HepG2 (cell line): ENCODE data around the gene NDUFS6. TPM values are rescaled to one million over a fixed set of nuclear protein-coding genes. Genes with fewer than 3 reads are reported as not detected.

ENCODE experiments used
- ARID2 ChIP-seq: sonication (generic); formaldehyde crosslinking; IDR thresholded peaks from 2 replicates; pipeline ENCODE4 v1.8.1; 2022; ENCODE audit warnings: mild to moderate bottlenecking, missing genetic modification reagents, borderline replicate concordance
- GFI1 ChIP-seq: sonication (generic); formaldehyde crosslinking; IDR thresholded peaks from 2 replicates; pipeline ENCODE4 v1.5.0; 2020; ENCODE audit warnings: missing genetic modification reagents, mild to moderate bottlenecking, borderline replicate concordance
- HNF4A ChIP-seq: sonication (generic); formaldehyde crosslinking; IDR thresholded peaks from 2 replicates; pipeline ENCODE4 v1.4.0; 2020; ENCODE audit warnings: missing genetic modification reagents
- NAIF1 ChIP-seq: sonication (generic); formaldehyde crosslinking; IDR thresholded peaks from 2 replicates; pipeline ENCODE4 v1.5.0; 2020; ENCODE audit warnings: mild to moderate bottlenecking, missing genetic modification reagents, borderline replicate concordance
- RBM22 ChIP-seq: fragments of 200-400 bp; formaldehyde crosslinking; optimal IDR thresholded peaks from 2 replicates; pipeline ENCODE3; 2017; ENCODE audit warnings: mild to moderate bottlenecking, low read length, moderate library complexity
- SPEN ChIP-seq: sonication (generic); formaldehyde crosslinking; IDR thresholded peaks from 2 replicates; pipeline ENCODE4 v1.5.1; 2020; ENCODE audit warnings: low read depth, mild to moderate bottlenecking, missing genetic modification reagents
- THAP11 ChIP-seq: IDR thresholded peaks from 2 replicates; pipeline ENCODE4 v1.6.1; 2016; ENCODE audit warnings: missing biosample characterization, missing genetic modification reagents
- ZBTB3 ChIP-seq: sonication (generic); formaldehyde crosslinking; IDR thresholded peaks from 2 replicates; pipeline ENCODE4 v1.4.0; 2020; ENCODE audit warnings: low read depth, mild to moderate bottlenecking, moderate library complexity, missing genetic modification reagents, borderline replicate concordance
- ZC3H4 ChIP-seq: sonication (generic); formaldehyde crosslinking; IDR thresholded peaks from 2 replicates; pipeline ENCODE4 v1.4.0; 2020; ENCODE audit warnings: missing genetic modification reagents, borderline replicate concordance
- ZFP1 ChIP-seq: IDR thresholded peaks from 2 replicates; pipeline ENCODE4 v1.6.1; 2016
- ZIK1 ChIP-seq: sonication (generic); formaldehyde crosslinking; IDR thresholded peaks from 2 replicates; pipeline ENCODE4 v1.5.0; 2020; ENCODE audit warnings: mild to moderate bottlenecking, low read depth, missing genetic modification reagents, borderline replicate concordance
- polyA plus RNA-seq, 8 experiments: library from polyadenylated mRNA; depleted of rRNA in 3 of 8; stranded (reverse) in 7 of 8; unstranded in 1 of 8; fragments of >200 nt; fragmentation: Illumina TruSeq in 4 of 8; extraction: Trizol in 4 of 8; gene quantifications; 2 replicates each; pipeline versions ENCODE4 v1.2.1 to v1.2.3, GENCODE V29; 2011 to 2016; ENCODE audit warnings: low read depth in 4 of 8, missing spikeins in 1 of 8, mixed read lengths in 1 of 8; ENCODE audit not compliant: insufficient read depth in 1 of 8
- total RNA-seq, 5 experiments: library from RNA; depleted of rRNA; stranded (reverse); fragments of >200 nt; fragmentation: Illumina TruSeq; extraction: Trizol; gene quantifications; 2 replicates each; pipeline ENCODE4 v1.2.3, GENCODE V29; 2016; ENCODE audit warnings: low read depth in 1 of 5
- TF ChIP-seq, protein P1 (sequence below): sonication (generic); formaldehyde crosslinking; IDR thresholded peaks from 2 replicates; pipeline ENCODE4 v1.4.0; 2020; ENCODE audit warnings: missing genetic modification reagents
- TF ChIP-seq, protein P2 (sequence below): sonication (generic); formaldehyde crosslinking; IDR thresholded peaks from 2 replicates; pipeline ENCODE4 v1.8.1; 2023; ENCODE audit warnings: missing genetic modification reagents, inconsistent platforms, borderline replicate concordance
- TF ChIP-seq, protein P3 (sequence below): sonication (generic); formaldehyde crosslinking; IDR thresholded peaks from 2 replicates; pipeline ENCODE4 v1.4.0; 2020; ENCODE audit warnings: missing genetic modification reagents
- TF ChIP-seq, protein P4 (sequence below): sonication (generic); formaldehyde crosslinking; IDR thresholded peaks from 2 replicates; pipeline ENCODE4 v1.4.0; 2020; ENCODE audit warnings: missing genetic modification reagents
- TF ChIP-seq, protein P5 (sequence below): sonication (generic); formaldehyde crosslinking; IDR thresholded peaks from 2 replicates; pipeline ENCODE4 v1.4.0; 2020; ENCODE audit warnings: mild to moderate bottlenecking, missing genetic modification reagents
- TF ChIP-seq, protein P6 (sequence below): sonication (generic); formaldehyde crosslinking; IDR thresholded peaks from 2 replicates; pipeline ENCODE4 v1.5.1; 2020; ENCODE audit warnings: mild to moderate bottlenecking, missing genetic modification reagents, moderate library complexity

Gene NDUFS6
- total and polyA plus RNA-seq, 2 of the 13 experiments (the other 11 are each of a cell fraction or from before 2014, with no cell fraction given) = 23.7 to 50.4 TPM

DNA sequence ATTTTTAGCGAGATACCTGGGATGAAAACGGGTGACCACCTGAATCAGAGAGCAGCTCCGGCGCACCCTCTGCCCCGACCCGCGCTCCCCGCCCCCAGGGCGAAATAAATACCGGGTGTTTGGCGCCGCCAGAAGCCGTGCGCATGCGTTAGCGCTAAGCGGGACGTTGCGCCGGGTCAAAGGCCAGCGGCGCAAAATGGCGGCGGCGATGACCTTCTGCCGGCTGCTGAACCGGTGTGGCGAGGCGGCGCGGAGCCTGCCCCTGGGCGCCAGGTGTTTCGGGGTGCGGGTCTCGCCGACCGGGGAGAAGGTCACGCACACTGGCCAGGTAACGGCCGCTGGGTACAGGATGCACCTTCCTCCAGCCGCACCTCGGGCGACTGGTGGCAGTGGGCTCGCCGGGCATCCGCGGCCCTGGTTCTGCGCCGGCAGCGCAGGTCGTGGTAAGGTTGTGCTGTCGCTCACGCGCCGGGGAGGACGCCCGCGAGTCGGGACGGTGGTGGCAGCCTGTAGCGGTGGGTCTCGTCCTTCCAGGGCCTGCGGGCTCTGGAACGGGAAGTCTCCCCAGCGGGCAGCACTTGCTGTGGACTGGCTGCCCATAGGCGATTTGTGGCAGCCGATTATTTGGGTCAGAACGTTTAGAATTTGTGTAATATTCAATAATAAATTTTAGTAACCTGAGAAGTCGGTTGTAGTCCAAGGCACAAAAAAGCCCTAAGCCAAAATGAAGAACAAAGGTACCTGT lies at the start of gene NDUFS6 (continued):
- TF ChIP-seq, protein P1, sequence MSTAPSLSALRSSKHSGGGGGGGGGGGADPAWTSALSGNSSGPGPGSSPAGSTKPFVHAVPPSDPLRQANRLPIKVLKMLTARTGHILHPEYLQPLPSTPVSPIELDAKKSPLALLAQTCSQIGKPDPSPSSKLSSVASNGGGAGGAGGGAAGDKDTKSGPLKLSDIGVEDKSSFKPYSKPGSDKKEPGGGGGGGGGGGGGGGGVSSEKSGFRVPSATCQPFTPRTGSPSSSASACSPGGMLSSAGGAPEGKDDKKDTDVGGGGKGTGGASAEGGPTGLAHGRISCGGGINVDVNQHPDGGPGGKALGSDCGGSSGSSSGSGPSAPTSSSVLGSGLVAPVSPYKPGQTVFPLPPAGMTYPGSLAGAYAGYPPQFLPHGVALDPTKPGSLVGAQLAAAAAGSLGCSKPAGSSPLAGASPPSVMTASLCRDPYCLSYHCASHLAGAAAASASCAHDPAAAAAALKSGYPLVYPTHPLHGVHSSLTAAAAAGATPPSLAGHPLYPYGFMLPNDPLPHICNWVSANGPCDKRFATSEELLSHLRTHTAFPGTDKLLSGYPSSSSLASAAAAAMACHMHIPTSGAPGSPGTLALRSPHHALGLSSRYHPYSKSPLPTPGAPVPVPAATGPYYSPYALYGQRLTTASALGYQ = peak; percentile 60; the same call in 1 of the 2 replicates
- TF ChIP-seq, protein P2, sequence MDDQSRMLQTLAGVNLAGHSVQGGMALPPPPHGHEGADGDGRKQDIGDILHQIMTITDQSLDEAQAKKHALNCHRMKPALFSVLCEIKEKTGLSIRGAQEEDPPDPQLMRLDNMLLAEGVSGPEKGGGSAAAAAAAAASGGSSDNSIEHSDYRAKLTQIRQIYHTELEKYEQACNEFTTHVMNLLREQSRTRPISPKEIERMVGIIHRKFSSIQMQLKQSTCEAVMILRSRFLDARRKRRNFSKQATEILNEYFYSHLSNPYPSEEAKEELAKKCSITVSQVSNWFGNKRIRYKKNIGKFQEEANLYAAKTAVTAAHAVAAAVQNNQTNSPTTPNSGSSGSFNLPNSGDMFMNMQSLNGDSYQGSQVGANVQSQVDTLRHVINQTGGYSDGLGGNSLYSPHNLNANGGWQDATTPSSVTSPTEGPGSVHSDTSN (CRISPR knock-in tag) = no peak
- TF ChIP-seq NAIF1 (CRISPR knock-in tag) (peak; percentile 84; the same call in 1 of the 2 replicates), GFI1 (CRISPR knock-in tag) (no peak), ARID2 (CRISPR knock-in tag) (no peak), SPEN (CRISPR knock-in tag) (peak; percentile 80), ZC3H4 (CRISPR knock-in tag) (no peak), ZFP1 (CRISPR knock-in tag) (0 out of 2 replicates have a peak, but pooled peaks have one; percentile 61), THAP11 (CRISPR knock-in tag) (peak; percentile 86), ZBTB3 (CRISPR knock-in tag) (no peak), HNF4A (peak; percentile 69), ZIK1 (CRISPR knock-in tag) (peak; percentile 83; the same call in 1 of the 2 replicates), RBM22 (no peak)
- TF ChIP-seq, protein P3, sequence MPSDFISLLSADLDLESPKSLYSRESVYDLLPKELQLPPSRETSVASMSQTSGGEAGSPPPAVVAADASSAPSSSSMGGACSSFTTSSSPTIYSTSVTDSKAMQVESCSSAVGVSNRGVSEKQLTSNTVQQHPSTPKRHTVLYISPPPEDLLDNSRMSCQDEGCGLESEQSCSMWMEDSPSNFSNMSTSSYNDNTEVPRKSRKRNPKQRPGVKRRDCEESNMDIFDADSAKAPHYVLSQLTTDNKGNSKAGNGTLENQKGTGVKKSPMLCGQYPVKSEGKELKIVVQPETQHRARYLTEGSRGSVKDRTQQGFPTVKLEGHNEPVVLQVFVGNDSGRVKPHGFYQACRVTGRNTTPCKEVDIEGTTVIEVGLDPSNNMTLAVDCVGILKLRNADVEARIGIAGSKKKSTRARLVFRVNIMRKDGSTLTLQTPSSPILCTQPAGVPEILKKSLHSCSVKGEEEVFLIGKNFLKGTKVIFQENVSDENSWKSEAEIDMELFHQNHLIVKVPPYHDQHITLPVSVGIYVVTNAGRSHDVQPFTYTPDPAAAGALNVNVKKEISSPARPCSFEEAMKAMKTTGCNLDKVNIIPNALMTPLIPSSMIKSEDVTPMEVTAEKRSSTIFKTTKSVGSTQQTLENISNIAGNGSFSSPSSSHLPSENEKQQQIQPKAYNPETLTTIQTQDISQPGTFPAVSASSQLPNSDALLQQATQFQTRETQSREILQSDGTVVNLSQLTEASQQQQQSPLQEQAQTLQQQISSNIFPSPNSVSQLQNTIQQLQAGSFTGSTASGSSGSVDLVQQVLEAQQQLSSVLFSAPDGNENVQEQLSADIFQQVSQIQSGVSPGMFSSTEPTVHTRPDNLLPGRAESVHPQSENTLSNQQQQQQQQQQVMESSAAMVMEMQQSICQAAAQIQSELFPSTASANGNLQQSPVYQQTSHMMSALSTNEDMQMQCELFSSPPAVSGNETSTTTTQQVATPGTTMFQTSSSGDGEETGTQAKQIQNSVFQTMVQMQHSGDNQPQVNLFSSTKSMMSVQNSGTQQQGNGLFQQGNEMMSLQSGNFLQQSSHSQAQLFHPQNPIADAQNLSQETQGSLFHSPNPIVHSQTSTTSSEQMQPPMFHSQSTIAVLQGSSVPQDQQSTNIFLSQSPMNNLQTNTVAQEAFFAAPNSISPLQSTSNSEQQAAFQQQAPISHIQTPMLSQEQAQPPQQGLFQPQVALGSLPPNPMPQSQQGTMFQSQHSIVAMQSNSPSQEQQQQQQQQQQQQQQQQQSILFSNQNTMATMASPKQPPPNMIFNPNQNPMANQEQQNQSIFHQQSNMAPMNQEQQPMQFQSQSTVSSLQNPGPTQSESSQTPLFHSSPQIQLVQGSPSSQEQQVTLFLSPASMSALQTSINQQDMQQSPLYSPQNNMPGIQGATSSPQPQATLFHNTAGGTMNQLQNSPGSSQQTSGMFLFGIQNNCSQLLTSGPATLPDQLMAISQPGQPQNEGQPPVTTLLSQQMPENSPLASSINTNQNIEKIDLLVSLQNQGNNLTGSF (CRISPR knock-in tag) = 0 out of 2 replicates have a peak, but pooled peaks have one; percentile 54
- TF ChIP-seq, protein P4, sequence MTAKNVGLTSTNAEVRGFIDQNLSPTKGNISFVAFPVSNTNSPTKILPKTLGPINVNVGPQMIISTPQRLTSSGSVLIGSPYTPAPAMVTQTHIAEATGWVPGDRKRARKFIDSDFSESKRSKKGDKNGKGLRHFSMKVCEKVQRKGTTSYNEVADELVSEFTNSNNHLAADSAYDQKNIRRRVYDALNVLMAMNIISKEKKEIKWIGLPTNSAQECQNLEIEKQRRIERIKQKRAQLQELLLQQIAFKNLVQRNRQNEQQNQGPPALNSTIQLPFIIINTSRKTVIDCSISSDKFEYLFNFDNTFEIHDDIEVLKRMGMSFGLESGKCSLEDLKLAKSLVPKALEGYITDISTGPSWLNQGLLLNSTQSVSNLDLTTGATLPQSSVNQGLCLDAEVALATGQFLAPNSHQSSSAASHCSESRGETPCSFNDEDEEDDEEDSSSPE = peak; percentile 90
- TF ChIP-seq, protein P5, sequence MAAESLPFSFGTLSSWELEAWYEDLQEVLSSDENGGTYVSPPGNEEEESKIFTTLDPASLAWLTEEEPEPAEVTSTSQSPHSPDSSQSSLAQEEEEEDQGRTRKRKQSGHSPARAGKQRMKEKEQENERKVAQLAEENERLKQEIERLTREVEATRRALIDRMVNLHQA (CRISPR knock-in tag) = no peak
- TF ChIP-seq, protein P6, sequence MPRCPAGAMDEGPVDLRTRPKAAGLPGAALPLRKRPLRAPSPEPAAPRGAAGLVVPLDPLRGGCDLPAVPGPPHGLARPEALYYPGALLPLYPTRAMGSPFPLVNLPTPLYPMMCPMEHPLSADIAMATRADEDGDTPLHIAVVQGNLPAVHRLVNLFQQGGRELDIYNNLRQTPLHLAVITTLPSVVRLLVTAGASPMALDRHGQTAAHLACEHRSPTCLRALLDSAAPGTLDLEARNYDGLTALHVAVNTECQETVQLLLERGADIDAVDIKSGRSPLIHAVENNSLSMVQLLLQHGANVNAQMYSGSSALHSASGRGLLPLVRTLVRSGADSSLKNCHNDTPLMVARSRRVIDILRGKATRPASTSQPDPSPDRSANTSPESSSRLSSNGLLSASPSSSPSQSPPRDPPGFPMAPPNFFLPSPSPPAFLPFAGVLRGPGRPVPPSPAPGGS = peak; percentile 84; the same call in 1 of the 2 replicates
